RPMI7951 (cell line): ENCODE results near the gene KBTBD4. TPM values are rescaled to one million over a fixed set of nuclear protein-coding genes. Genes with fewer than 3 reads are reported as not detected.
"Not testable (repeated sequence)": the region's sequence is repeated elsewhere in the genome, so short reads cannot be mapped to it uniquely, and the experiment has no call there.

Experiments
- DNase-seq: peaks from one replicate; pipeline ENCODE4 v3.0.0-alpha.2; 2012; ENCODE audit warnings: low read depth
- total RNA-seq: library from RNA; depleted of rRNA; stranded (reverse); fragments of >200 nt; shearing (Covaris generic); gene quantifications from 2 replicates; pipeline ENCODE4 v1.2.3, GENCODE V29; 2014; rRNA removed

KBTBD4 gene
- total RNA-seq, 1 experiment from 2014 or later, result 19.9 TPM

DNA sequence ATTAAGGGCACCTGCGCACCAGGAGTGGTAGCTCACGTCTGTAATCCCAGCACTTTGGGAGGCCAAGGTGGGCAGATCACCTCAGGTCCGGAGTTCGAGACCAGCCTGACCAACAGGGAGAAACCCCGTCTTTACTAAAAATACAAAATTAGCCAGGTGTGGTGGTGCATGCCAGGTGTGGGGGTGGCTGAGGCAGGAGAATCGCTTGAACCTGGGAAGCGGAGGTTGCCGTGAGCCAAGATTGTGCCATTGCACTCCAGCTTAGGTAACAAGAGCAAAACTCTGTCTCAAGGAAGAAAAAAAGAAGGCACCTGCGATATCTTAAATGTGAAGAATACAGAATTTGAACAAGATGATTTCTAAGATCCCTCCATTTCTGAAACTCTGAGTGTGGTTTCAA is 52.7 kb downstream of the KBTBD4 start:
- DNase-seq, result not testable (repeated sequence)

DNA sequence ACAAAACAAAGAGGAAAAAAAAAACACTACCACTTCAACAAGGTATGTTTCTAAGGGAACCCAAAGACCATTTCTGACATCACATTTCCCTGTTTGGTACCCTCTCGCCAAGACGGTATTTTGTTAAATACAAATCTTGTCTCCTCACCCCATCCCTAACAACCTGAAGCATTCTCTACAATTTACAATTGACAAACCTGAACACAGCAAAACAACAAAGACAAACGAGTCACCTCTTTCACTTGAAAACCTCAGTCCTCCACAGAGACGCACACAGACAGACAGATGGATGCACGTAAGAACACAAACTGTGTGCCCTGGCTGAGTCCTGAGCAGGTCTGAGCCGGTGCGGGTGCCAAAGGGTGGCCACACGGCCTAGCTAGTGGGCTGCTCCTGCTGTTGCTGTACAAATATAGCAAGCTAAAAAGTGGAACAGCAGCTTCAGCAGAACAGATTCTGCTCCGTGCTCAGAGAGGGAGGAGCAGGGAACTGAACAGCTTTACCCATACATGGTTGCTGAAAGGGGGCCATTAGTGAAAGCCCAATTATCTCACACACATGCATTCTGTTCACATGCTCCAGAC is 54.4 kb downstream of the KBTBD4 start:
- DNase-seq, result no peak

DNA sequence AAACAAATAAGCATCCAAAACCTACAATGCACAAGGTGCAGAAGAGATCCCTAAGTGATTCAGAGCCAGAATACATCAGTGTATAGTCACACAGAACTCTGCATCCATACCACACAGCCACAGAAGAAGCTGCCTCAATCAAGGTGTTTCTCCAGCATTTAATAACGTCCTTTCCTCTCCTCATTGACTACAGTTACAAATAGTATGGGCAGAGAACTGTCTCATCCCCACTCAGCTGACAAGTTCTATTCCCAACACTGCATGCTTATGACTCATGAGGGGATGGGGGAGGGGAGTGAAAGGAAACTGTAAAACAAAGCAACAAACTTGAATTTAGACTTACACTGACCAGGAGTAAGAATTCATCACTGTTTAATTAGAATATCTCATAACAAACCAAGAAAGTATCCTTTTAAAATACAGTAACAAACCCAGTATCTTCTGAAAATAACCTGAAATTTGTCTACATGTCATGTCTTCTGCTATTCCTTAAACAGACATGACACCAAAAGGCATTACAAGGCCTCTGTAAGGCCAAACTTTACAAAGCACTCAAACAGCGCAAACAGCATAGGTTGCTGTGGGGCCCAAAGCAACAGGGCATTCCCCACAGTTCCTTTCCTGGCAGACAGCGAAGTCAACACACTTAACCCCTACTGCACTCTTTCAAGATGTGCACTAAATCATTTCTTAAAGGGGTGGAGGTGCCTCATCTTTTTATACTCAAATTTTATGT is 55.1 kb downstream of the KBTBD4 start:
- peak; percentile 74 for DNase-seq

Other genes with a start within 250 kb of the KBTBD4 start
- not detected in 2 replicates for gene MYBPC3, start 226.3 kb downstream of the KBTBD4 start, total RNA-seq
- not detected in 2 replicates for gene SPI1, start 200.4 kb downstream of the KBTBD4 start, total RNA-seq
- gene SLC39A13, start 170.4 kb downstream of the KBTBD4 start, total RNA-seq, result 39.2 and 55.2 TPM in 2 replicates
- gene PSMC3, start 152.5 kb downstream of the KBTBD4 start, total RNA-seq, result 179 and 223 TPM in 2 replicates
- gene RAPSN, start 129.8 kb downstream of the KBTBD4 start, total RNA-seq, result not detected in 2 replicates
- 45.6 and 52.5 TPM in 2 replicates for gene CELF1, start 25.8 kb downstream of the KBTBD4 start, total RNA-seq
- gene PTPMT1, start 13.4 kb downstream of the KBTBD4 start, total RNA-seq, result 86.9 and 103 TPM in 2 replicates
- 78.8 and 95.5 TPM in 2 replicates for gene NDUFS3, start 104 bp upstream of the KBTBD4 start, total RNA-seq
- gene FAM180B, start 7.7 kb upstream of the KBTBD4 start, total RNA-seq, result not detected in 2 replicates
- gene C1QTNF4, start 15.4 kb upstream of the KBTBD4 start, total RNA-seq, result not detected in 2 replicates
- gene MTCH2, start 63.6 kb upstream of the KBTBD4 start, total RNA-seq, result 135 and 158 TPM in 2 replicates
- 0.29 and 0.48 TPM in 2 replicates for gene AGBL2, start 136.4 kb upstream of the KBTBD4 start, total RNA-seq
- gene FNBP4, start 188.4 kb upstream of the KBTBD4 start, total RNA-seq, result 24.0 and 27.0 TPM in 2 replicates